ENCODE results near the gene CATSPER3.

GRCh38 chr5:135011355-135012032 is 43.8 kb downstream of the CATSPER3 start:
- TF ChIP-seq CTCF (IDR thresholded peaks at IDR 0.05; ENCODE audit: low read length) (no peak), EZH2phosphoT487 (IDR thresholded peaks at IDR 0.05; ENCODE audit: low read length) (no peak)

Measured in MM.1S (cell line).